SU-DHL-6 (cell line): Measurements from ENCODE around the gene BRAP.
"Not testable (repeated sequence)": the region's sequence is repeated elsewhere in the genome, so short reads cannot be mapped to it uniquely, and the experiment has no call there.

Source experiments
- H2AFZ ChIP-seq: fragments of 200-600 bp; sonication (generic); 2 replicates; pipeline ENCODE4 v1.6.1; 2014; ENCODE audit warnings: low read depth, mild to moderate bottlenecking, moderate library complexity, mixed read lengths, antibody characterized with exemption, low read length; ENCODE audit not compliant: severe bottlenecking
- H3F3A ChIP-seq: fragments of 200-600 bp; shearing (Covaris generic); 2 replicates; pipeline ENCODE4 v1.6.0; 2016; ENCODE audit warnings: antibody characterized with exemption, mild to moderate bottlenecking; ENCODE audit not compliant: insufficient read depth
- H3K27ac ChIP-seq: fragments of 200-600 bp; sonication (generic); 2 replicates; pipeline ENCODE4 v1.5.1; 2016; ENCODE audit warnings: low read depth, mild to moderate bottlenecking, low read length, moderate library complexity, mixed read lengths
- H3K27me3 ChIP-seq: fragments of 200-600 bp; sonication (generic), shearing (Covaris generic); 2 replicates; pipeline ENCODE4 v1.6.0; 2014; ENCODE audit warnings: mild to moderate bottlenecking, low read length
- H3K36me3 ChIP-seq: fragments of 200-600 bp; sonication (generic); 2 replicates; pipeline ENCODE4 v1.6.1; 2014; ENCODE audit warnings: mild to moderate bottlenecking, low read length, mixed read lengths
- H3K4me2 ChIP-seq: fragments of 300-600, 200-600 bp; shearing (Covaris generic), sonication (generic); 2 replicates; pipeline ENCODE4 v1.6.0; 2014; ENCODE audit warnings: low read length, low read depth, mild to moderate bottlenecking; ENCODE audit not compliant: poor library complexity, severe bottlenecking
- H3K4me3 ChIP-seq: fragments of 200-600 bp; sonication (generic); 2 replicates; pipeline ENCODE4 v1.5.1; 2014; ENCODE audit warnings: antibody characterized with exemption, low read length, mild to moderate bottlenecking, mixed read lengths; ENCODE audit not compliant: insufficient read depth, poor library complexity, severe bottlenecking
- H3K79me2 ChIP-seq: fragments of 200-600 bp; sonication (generic); 2 replicates; pipeline ENCODE4 v1.6.1; 2014; ENCODE audit warnings: mild to moderate bottlenecking, low read length, moderate library complexity; ENCODE audit not compliant: insufficient read depth
- H3K9ac ChIP-seq: fragments of 200-600 bp; sonication (generic); 2 replicates; pipeline ENCODE4 v1.7.0; 2014; ENCODE audit warnings: mild to moderate bottlenecking, low read length
- H3K9me2 ChIP-seq: fragments of 200-600 bp; sonication (generic); replicated peaks from 2 replicates; pipeline ENCODE4 v1.6.1; 2014; ENCODE audit warnings: low read length; ENCODE audit not compliant: insufficient read depth
- H3K9me3 ChIP-seq: fragments of 200-600 bp; sonication (generic); 2 replicates; pipeline ENCODE4 v1.6.1; 2014; ENCODE audit warnings: low read length, mixed read lengths; ENCODE audit not compliant: insufficient read depth
- H4K20me1 ChIP-seq: fragments of 200-600 bp; sonication (generic); 2 replicates; pipeline ENCODE4 v1.6.1; 2014; ENCODE audit warnings: low read depth, mild to moderate bottlenecking, antibody characterized with exemption, low read length, moderate library complexity, mixed read lengths
- CTCF ChIP-seq: fragments of 200-600 bp; sonication (generic); IDR thresholded peaks from one replicate; pipeline ENCODE4 v1.5.1; 2017; ENCODE audit warnings: antibody characterized with exemption, mild to moderate bottlenecking, low read length, moderate library complexity; ENCODE audit not compliant: insufficient read depth, poor library complexity, severe bottlenecking
- EZH2phosphoT487 ChIP-seq: fragments of 200-600 bp; sonication (generic), shearing (Covaris generic); conservative IDR thresholded peaks from 2 replicates; pipeline ENCODE4 v1.6.1; 2018; ENCODE audit warnings: mild to moderate bottlenecking, antibody characterized with exemption, low read length, moderate library complexity, mixed read lengths

Gene BRAP

GRCh38 chr12:111602348-111602747, 83.4 kb downstream of the BRAP start:
- peaks cover 6% of the 10 kb centered on the region for H3F3A ChIP-seq
- H2AFZ ChIP-seq = no peak overlapping the region
- H3K9me2 ChIP-seq = no peaks in the 10 kb centered on the region
- H3K27me3 ChIP-seq = no peaks in the 10 kb centered on the region
- no peaks in the 10 kb centered on the region for H3K9me3 ChIP-seq
- H3K4me3 ChIP-seq = no peak overlapping the region
- H3K79me2 ChIP-seq = peaks cover 12% of the 10 kb centered on the region
- H3K4me2 ChIP-seq = no peak overlapping the region
- H4K20me1 ChIP-seq = no peaks in the 10 kb centered on the region; the same call in 1 of the 2 replicates
- no peaks in the 10 kb centered on the region for H3K36me3 ChIP-seq
- H3K9ac ChIP-seq = no peak overlapping the region
- H3K27ac ChIP-seq = no peak overlapping the region
- no peak for TF ChIP-seq CTCF
- TF ChIP-seq EZH2phosphoT487 = no peak

DNA sequence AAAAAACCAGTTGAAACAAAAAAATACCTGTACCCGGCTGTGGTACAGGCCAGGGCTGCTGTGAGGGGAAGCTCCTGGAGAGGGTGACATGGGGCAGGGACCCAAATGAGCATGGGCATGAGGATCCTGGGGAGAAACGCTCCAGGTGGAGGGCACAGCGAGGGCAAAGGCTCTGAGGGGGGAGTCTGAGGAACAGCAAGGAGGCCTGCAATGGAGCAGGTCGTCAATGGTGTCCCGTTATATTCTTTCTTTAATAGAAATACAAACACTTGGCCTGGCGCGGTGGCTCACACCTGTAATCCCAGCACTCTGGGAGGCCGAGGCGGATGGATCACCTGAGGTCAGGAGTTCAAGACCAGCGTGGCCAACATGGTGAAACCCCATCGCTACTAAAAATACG, 84.8 kb downstream of the BRAP start:
- not testable (repeated sequence) for H3K9me3 ChIP-seq, H4K20me1 ChIP-seq, H3K27me3 ChIP-seq, H3K9me2 ChIP-seq, H2AFZ ChIP-seq, H3K36me3 ChIP-seq, H3K27ac ChIP-seq, H3K9ac ChIP-seq, H3K4me2 ChIP-seq, H3K4me3 ChIP-seq
- peaks cover 16% of the 10 kb centered on the region for H3F3A ChIP-seq
- H3K79me2 ChIP-seq = peaks cover 25% of the 10 kb centered on the region

DNA sequence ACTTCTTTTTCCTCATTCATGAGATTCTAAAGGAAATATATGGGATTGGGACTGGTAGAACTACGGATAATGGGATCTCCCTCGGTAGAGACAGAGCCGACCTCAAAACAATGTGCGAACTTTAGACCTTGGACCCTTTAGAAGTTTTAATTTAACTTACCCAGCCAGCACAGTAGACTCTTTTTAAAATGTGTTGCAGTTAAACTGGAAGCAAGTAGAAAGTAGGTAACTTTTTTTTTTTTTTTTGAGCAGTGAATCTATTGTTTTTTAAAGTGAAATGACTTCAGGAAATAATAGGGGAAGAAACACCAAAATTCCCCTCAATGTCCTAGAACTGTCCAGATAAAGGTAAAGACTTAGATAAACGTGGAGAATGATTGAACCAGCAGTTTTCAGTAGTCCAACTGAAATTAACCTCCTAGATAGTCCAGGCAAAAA, 85.5 kb downstream of the BRAP start:
- peak overlapping the region; percentile 81 for H3K27ac ChIP-seq
- peaks cover 33% of the 10 kb centered on the region for H3K79me2 ChIP-seq
- H3K27me3 ChIP-seq = no peaks in the 10 kb centered on the region
- H3K9me2 ChIP-seq = no peaks in the 10 kb centered on the region
- H3K9ac ChIP-seq = peak overlapping the region; percentile 69
- no peaks in the 10 kb centered on the region for H3K9me3 ChIP-seq
- no peak for TF ChIP-seq CTCF
- no peak for TF ChIP-seq EZH2phosphoT487
- peak overlapping the region; percentile 93 for H3K4me3 ChIP-seq
- H3K4me2 ChIP-seq = peak overlapping the region; percentile 72
- peaks cover 9% of the 10 kb centered on the region for H4K20me1 ChIP-seq
- H2AFZ ChIP-seq = peak overlapping the region; percentile 50
- peaks cover 16% of the 10 kb centered on the region for H3F3A ChIP-seq
- 0 out of 2 replicates have a peak, but pooled peaks cover 7% of the 10 kb centered on the region for H3K36me3 ChIP-seq

DNA sequence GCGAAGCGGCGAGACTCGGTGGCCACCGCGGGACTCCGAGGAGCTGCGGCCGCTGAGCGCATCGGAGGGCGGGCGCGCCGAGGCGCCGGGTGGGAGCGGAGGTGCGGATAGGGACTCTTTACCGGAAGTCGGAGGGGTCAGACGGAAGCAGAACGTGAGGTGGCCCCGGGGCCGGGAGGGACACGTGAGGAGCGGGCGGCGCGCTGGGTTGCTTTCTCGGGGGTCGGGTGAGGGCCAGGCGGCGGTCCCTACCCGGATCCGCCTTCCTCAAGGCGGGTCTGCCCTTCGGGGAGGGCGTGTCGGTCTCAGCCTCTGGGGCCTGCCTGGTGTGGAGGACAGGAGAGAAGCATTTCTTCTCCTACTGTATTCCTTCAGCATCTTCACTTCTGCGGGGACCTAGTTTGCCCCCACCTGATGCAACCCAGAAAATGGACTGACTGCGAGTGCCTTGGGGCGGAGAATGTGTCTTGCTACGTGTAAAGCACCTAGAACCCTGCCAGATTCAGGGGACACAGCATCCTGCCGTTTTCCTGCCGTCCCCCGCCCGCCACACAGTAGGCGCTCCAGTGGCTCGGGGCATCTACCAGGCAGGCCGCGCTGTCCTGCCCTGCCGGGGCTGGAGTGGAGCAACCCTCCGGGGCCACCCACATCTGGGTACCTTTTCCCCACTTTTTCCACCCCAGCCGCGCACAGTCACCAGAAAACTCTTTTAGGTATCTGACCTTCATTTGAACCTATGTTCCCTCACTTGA, 86.1 kb downstream of the BRAP start:
- Histone ChIP-seq H4K20me1 (peaks cover 9% of the 10 kb centered on the region), H3K27ac (peak overlapping the region; percentile 81), H3K4me3 (peak overlapping the region; percentile 93), H3K79me2 (peaks cover 39% of the 10 kb centered on the region), H3K27me3 (no peaks in the 10 kb centered on the region), H3K4me2 (peak overlapping the region; percentile 72), H2AFZ (peak overlapping the region; percentile 50), H3K9me3 (no peaks in the 10 kb centered on the region), H3K9me2 (no peaks in the 10 kb centered on the region), H3K36me3 (0 out of 2 replicates have a peak, but pooled peaks cover 7% of the 10 kb centered on the region), H3K9ac (peak overlapping the region; percentile 69), H3F3A (peaks cover 19% of the 10 kb centered on the region)
- TF ChIP-seq CTCF = no peak
- no peak for TF ChIP-seq EZH2phosphoT487
